ENCODE measurements around the gene PMEL.

The PMEL gene

DNA sequence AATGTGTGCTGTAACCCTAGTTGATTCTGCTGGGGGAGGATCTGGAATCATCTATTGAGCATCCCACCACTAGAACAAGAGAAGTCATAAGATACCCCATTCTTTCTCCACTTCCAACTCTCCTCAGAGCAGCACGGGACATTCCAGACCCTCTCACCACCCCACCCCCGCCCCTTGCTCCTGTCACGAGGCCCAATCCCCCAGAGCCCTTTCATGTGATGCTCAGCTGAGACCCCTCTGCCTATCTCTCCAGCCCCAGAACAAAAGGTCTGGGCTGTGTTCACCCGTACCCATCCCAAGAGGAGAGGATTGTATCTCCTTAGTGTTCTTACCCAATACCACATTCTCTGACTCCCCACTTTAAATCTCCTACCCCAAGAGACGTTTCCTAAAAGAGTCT lies 602 bp downstream of the PMEL start:
- no peak for DNase-seq
- TF ChIP-seq CTCF (IDR thresholded peaks at IDR 0.05) = no peak
- no peak overlapping the region for H3K27ac ChIP-seq
- H3K36me3 ChIP-seq = peaks cover 0 to 11% (median 0%) of the 10 kb centered on the region in 3 donors
- no peaks in the 10 kb centered on the region for H3K27me3 ChIP-seq
- no peak overlapping the region for H3K4me3 ChIP-seq
- peaks cover 0 to 16% (median 14%) of the 10 kb centered on the region in 4 donors for H3K4me1 ChIP-seq
- intact Hi-C loops (cut with DNase I; ENCODE audit: low total_unique reads) = no loop called here
- no peaks in the 10 kb centered on the region for H3K9me3 ChIP-seq

GRCh38 chr12:55963760-55964159 lies 2.1 kb downstream of the PMEL start:
- Histone ChIP-seq H3K36me3 (no peaks in the 10 kb centered on the region), H3K27ac (no peak overlapping the region), H3K4me3 (no peak overlapping the region), H3K9me3 (no peaks in the 10 kb centered on the region), H3K27me3 (no peaks in the 10 kb centered on the region), H3K4me1 (peaks cover 0 to 16% (median 14%) of the 10 kb centered on the region in 4 donors)
- TF ChIP-seq CTCF (IDR thresholded peaks at IDR 0.05) = no peak
- intact Hi-C loops (cut with DNase I; ENCODE audit: low total_unique reads) = no loop called here
- DNase-seq = no peak

GRCh38 chr12:55957106-55957859 lies 8.6 kb downstream of the PMEL start:
- Histone ChIP-seq H3K9me3 (no peaks in the 10 kb centered on the region), H3K4me1 (peaks cover 0 to 7% (median 0%) of the 10 kb centered on the region in 4 donors), H3K27me3 (no peaks in the 10 kb centered on the region), H3K36me3 (peaks cover 0 to 16% (median 13%) of the 10 kb centered on the region in 3 donors), H3K4me3 (no peak overlapping the region), H3K27ac (no peak overlapping the region)
- TF ChIP-seq CTCF (IDR thresholded peaks at IDR 0.05) = no peak
- no peak for DNase-seq
- intact Hi-C loops (cut with DNase I; ENCODE audit: low total_unique reads) = no loop called here

GRCh38 chr12:55955800-55956508 lies 9.9 kb downstream of the PMEL start:
- no peaks in the 10 kb centered on the region for H3K9me3 ChIP-seq
- no peak for DNase-seq
- peaks cover 0 to 7% (median 0%) of the 10 kb centered on the region in 4 donors for H3K4me1 ChIP-seq
- H3K4me3 ChIP-seq = no peak overlapping the region
- TF ChIP-seq CTCF (IDR thresholded peaks at IDR 0.05) = no peak
- H3K27ac ChIP-seq = no peak overlapping the region
- intact Hi-C loops (cut with DNase I; ENCODE audit: low total_unique reads) = no loop called here
- peaks cover 0 to 29% (median 23%) of the 10 kb centered on the region in 3 donors for H3K36me3 ChIP-seq
- H3K27me3 ChIP-seq = no peaks in the 10 kb centered on the region

DNA sequence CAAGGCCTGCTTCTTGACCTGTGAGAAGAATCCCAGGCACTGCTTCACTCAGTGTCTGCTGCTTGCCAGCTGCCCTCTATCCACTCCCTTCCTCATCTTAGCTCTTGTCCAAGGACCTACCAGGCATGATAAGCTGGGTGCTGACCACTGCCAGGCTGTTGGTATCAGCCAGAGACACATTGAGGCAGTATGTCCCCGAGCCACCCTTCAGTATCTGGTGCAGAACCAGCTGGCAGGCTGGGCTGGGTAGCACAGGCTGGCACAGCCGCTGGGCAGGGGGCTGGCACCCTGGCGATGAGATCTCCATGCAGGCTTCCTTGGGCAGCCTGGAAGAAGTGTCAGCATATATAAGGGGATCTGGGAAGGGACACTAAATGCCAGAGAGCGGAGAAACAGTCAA lies 10.5 kb downstream of the PMEL start:
- no peak for TF ChIP-seq CTCF (IDR thresholded peaks at IDR 0.05)
- Histone ChIP-seq H3K36me3 (peaks cover 0 to 29% (median 23%) of the 10 kb centered on the region in 3 donors), H3K27me3 (no peaks in the 10 kb centered on the region), H3K4me3 (no peak overlapping the region), H3K9me3 (no peaks in the 10 kb centered on the region), H3K4me1 (peaks cover 0 to 7% (median 0%) of the 10 kb centered on the region in 4 donors), H3K27ac (no peak overlapping the region)
- intact Hi-C loops (cut with DNase I; ENCODE audit: low total_unique reads) = no loop called here
- DNase-seq = no peak

Data from tibial artery (tissue), 4 donors.